ENCODE data around the gene DIAPH2. TPM values are rescaled to one million over a fixed set of nuclear protein-coding genes. Genes with fewer than 3 reads are reported as not detected.

Gene DIAPH2
- total and polyA plus RNA-seq, 4 donors, result 7.2 to 57.6 (median 15.5) TPM

- Histone ChIP-seq H3K4me3 (no peak overlapping the region), H3K4me1 (ENCODE audit: control insufficient read depth in 5 of 5, insufficient read depth in 5 of 5, low read length in 5 of 5) (no peaks in the 10 kb centered on the region), H3K27me3 (ENCODE audit: control insufficient read depth in 3 of 3, insufficient read depth in 3 of 3, low read length in 2 of 3) (peaks cover 0 to 11% (median 7%) of the 10 kb centered on the region in 3 donors), H3K27ac (ENCODE audit: low read depth in 1 of 2, low read length in 1 of 2) (no peak overlapping the region), H3K36me3 (ENCODE audit: control insufficient read depth in 4 of 4, insufficient read depth in 4 of 4, low read length in 4 of 4) (no peaks in the 10 kb centered on the region), H3K9me3 (ENCODE audit: control insufficient read depth in 4 of 4, insufficient read depth in 3 of 4, low read length in 3 of 4) (no peaks in the 10 kb centered on the region), H3K9ac (ENCODE audit: insufficient read depth in 1 of 2, low read length in 2 of 2) (no peak overlapping the region)
- DNase-seq (no peak), ATAC-seq (ENCODE audit: insufficient read depth, low FRiP score) (no peak)
- TF ChIP-seq CTCF (IDR thresholded peaks at IDR 0.05; ENCODE audit: control extremely low read depth, extremely low read depth), result no peak
Measured at GRCh38 chrX:97400492-97400891, 715.9 kb downstream of the DIAPH2 start.

- DNase-seq (no peak), ATAC-seq (ENCODE audit: insufficient read depth, low FRiP score) (no peak)
- H3K4me3 ChIP-seq, result no peak overlapping the region
- no peak overlapping the region for H3K27ac ChIP-seq (ENCODE audit: low read depth in 1 of 2, low read length in 1 of 2)
- H3K9me3 ChIP-seq (ENCODE audit: control insufficient read depth in 4 of 4, insufficient read depth in 3 of 4, low read length in 3 of 4), result no peaks in the 10 kb centered on the region
- H3K36me3 ChIP-seq (ENCODE audit: control insufficient read depth in 4 of 4, insufficient read depth in 4 of 4, low read length in 4 of 4), result no peaks in the 10 kb centered on the region
- H3K4me1 ChIP-seq (ENCODE audit: control insufficient read depth in 5 of 5, insufficient read depth in 5 of 5, low read length in 5 of 5), result no peaks in the 10 kb centered on the region
- H3K9ac ChIP-seq (ENCODE audit: insufficient read depth in 1 of 2, low read length in 2 of 2), result no peak overlapping the region
- no peak for TF ChIP-seq CTCF (IDR thresholded peaks at IDR 0.05; ENCODE audit: control extremely low read depth, extremely low read depth)
- peaks cover 0 to 13% (median 7%) of the 10 kb centered on the region in 3 donors for H3K27me3 ChIP-seq (ENCODE audit: control insufficient read depth in 3 of 3, insufficient read depth in 3 of 3, low read length in 2 of 3)
- 62 to 71% methylated on average over 2 of the region's 2 CpGs for WGBS, 2 donors
Measured at GRCh38 chrX:97401154-97401553, 716.5 kb downstream of the DIAPH2 start.

GRCh38 chrX:97401586-97402136, 717.0 kb downstream of the DIAPH2 start:
- DNase-seq (no peak), ATAC-seq (ENCODE audit: insufficient read depth, low FRiP score) (no peak)
- H3K4me3 ChIP-seq, result no peak overlapping the region
- H3K27me3 ChIP-seq (ENCODE audit: control insufficient read depth in 3 of 3, insufficient read depth in 3 of 3, low read length in 2 of 3), result peaks cover 0 to 13% (median 7%) of the 10 kb centered on the region in 3 donors
- H3K36me3 ChIP-seq (ENCODE audit: control insufficient read depth in 4 of 4, insufficient read depth in 4 of 4, low read length in 4 of 4), result no peaks in the 10 kb centered on the region
- no peaks in the 10 kb centered on the region for H3K9me3 ChIP-seq (ENCODE audit: control insufficient read depth in 4 of 4, insufficient read depth in 3 of 4, low read length in 3 of 4)
- H3K4me1 ChIP-seq (ENCODE audit: control insufficient read depth in 5 of 5, insufficient read depth in 5 of 5, low read length in 5 of 5), result no peaks in the 10 kb centered on the region
- no peak for TF ChIP-seq CTCF (IDR thresholded peaks at IDR 0.05; ENCODE audit: control extremely low read depth, extremely low read depth)
- H3K27ac ChIP-seq (ENCODE audit: low read depth in 1 of 2, low read length in 1 of 2), result no peak overlapping the region
- no peak overlapping the region for H3K9ac ChIP-seq (ENCODE audit: insufficient read depth in 1 of 2, low read length in 2 of 2)

GRCh38 chrX:97402333-97402732, 717.7 kb downstream of the DIAPH2 start:
- ATAC-seq (ENCODE audit: insufficient read depth, low FRiP score) (no peak), DNase-seq (no peak)
- Histone ChIP-seq H3K4me1 (ENCODE audit: control insufficient read depth in 5 of 5, insufficient read depth in 5 of 5, low read length in 5 of 5) (no peaks in the 10 kb centered on the region), H3K27ac (ENCODE audit: low read depth in 1 of 2, low read length in 1 of 2) (no peak overlapping the region), H3K36me3 (ENCODE audit: control insufficient read depth in 4 of 4, insufficient read depth in 4 of 4, low read length in 4 of 4) (no peaks in the 10 kb centered on the region), H3K9me3 (ENCODE audit: control insufficient read depth in 4 of 4, insufficient read depth in 3 of 4, low read length in 3 of 4) (no peaks in the 10 kb centered on the region), H3K27me3 (ENCODE audit: control insufficient read depth in 3 of 3, insufficient read depth in 3 of 3, low read length in 2 of 3) (peaks cover 0 to 14% (median 5%) of the 10 kb centered on the region in 3 donors), H3K4me3 (no peak overlapping the region), H3K9ac (ENCODE audit: insufficient read depth in 1 of 2, low read length in 2 of 2) (no peak overlapping the region)
- no peak for TF ChIP-seq CTCF (IDR thresholded peaks at IDR 0.05; ENCODE audit: control extremely low read depth, extremely low read depth)
